ENCODE results near the gene ALOX12.

Gene ALOX12

DNA sequence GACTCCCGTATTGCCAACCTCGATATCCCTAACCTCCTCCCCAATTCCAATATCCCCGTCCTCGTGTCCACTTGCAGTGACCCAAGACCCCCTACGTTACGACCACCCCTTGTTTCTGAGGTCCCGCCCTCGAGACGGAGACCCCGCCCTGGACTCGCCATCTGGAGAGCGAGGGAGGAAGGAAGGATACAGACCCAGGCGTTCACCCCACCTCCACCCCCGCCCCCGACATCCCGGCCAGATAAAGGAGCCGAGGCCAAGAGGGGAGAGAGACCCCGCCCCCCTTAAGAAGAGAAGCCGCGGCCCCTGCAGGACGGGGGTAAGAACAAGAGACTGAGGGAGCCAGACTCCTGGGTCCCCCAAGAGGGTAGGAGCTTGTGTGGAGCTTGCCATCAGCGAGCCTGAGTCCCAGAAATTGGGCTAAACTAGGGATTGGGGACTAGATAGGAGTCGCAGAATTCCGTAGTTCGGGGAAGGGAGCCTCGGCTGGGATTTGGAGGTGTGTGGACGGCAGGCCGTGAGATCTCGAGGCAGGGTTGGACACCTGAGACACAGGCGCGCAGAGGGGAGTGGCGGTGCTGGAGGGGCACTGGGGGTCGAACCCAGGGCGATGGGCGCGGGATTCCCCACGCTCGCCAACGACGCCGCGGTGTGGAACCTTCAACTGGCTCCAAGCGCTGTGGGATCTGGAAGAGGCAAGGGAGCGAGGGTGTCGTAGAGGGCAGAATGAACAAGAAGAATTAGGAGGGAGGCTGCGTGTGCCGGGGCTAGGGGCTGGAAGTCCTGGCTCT, 27.1 kb downstream of the ALOX12 start, which contains the start of gene BCL6B:
TSS of gene BCL6B (plus strand) at position 270 of the 791 bp plus-strand sequence. CDS start 622 bp downstream, outside the sequence.
- DNase-seq: no peak

DNA sequence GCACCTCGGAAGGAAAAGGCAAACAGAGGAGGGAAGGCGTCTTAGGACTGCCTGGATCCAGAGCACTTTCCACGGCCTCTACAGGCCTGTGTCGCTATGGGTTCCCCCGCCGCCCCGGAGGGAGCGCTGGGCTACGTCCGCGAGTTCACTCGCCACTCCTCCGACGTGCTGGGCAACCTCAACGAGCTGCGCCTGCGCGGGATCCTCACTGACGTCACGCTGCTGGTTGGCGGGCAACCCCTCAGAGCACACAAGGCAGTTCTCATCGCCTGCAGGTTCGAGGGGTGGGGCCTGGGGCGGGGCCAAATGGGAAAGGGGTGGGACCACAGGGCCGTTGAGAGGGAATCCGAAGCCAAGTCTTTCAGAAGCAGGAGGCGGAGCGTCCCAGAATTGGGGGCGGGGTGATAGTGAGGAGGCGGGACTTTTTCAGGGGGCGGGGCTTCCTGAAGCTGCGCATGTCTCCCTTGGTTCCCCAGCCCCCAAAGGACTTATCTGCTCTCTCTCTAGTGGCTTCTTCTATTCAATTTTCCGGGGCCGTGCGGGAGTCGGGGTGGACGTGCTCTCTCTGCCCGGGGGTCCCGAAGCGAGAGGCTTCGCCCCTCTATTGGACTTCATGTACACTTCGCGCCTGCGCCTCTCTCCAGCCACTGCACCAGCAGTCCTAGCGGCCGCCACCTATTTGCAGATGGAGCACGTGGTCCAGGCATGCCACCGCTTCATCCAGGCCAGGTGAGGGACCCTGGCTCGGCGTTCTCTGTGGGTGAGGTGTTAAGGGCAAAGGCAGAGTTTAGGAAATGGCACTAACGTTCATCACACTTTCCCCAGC, 27.9 kb downstream of the ALOX12 start:
- no peak for DNase-seq

DNA sequence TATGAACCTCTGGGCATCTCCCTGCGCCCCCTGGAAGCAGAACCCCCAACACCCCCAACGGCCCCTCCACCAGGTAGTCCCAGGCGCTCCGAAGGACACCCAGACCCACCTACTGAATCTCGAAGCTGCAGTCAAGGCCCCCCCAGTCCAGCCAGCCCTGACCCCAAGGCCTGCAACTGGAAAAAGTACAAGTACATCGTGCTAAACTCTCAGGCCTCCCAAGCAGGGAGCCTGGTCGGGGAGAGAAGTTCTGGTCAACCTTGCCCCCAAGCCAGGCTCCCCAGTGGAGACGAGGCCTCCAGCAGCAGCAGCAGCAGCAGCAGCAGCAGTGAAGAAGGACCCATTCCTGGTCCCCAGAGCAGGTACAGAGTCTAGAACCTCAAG, 28.5 kb downstream of the ALOX12 start:
- no peak for DNase-seq

DNA sequence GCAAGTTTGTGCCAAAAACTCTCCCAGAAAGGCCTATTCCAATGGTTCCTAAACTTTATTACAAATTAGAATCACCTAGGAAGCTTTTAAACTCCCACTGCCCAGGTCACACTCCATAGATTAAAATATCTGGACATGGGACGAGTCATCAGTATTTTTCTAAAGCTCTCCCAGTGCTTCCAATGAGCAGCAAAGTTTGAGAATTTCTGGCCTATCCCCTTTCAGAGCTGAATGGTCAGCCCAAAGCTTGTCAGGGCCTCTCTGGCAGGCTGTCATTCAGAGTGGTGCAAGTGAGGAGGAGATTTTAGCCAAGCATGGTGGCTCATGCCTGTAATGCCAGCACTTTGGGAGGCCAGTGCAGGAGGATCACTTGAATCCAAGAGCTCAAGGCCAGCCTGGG, 29.4 kb downstream of the ALOX12 start:
- DNase-seq: no peak

DNA sequence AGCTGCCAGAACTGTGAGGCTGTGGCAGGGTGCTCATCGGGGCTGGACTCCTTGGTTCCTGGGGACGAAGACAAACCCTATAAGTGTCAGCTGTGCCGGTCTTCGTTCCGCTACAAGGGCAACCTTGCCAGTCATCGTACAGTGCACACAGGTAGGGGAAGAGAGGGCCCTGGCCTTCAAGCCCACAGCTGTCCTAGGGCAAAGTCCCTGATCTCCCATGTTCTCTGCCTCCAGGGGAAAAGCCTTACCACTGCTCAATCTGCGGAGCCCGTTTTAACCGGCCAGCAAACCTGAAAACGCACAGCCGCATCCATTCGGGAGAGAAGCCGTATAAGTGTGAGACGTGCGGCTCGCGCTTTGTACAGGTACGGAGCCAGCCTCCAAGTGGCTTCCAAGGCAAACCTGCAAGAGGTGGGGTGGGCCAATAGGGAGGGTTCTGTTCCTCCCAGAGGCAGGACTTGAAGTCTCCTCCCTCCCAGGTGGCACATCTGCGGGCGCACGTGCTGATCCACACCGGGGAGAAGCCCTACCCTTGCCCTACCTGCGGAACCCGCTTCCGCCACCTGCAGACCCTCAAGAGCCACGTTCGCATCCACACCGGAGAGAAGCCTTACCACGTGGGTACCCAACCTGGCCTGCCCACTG, 30.7 kb downstream of the ALOX12 start:
- DNase-seq: no peak

DNA sequence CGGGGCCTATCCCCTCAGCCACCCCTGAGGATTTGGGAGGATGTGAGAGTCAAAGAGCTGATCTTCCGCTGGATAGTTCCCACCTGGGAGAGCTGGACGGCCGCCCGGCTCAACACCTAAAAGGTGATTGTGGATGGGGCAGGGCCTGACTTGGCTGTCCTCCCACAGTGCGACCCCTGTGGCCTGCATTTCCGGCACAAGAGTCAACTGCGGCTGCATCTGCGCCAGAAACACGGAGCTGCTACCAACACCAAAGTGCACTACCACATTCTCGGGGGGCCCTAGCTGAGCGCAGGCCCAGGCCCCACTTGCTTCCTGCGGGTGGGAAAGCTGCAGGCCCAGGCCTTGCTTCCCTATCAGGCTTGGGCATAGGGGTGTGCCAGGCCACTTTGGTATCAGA, 31.5 kb downstream of the ALOX12 start:
- DNase-seq: no peak

DNA sequence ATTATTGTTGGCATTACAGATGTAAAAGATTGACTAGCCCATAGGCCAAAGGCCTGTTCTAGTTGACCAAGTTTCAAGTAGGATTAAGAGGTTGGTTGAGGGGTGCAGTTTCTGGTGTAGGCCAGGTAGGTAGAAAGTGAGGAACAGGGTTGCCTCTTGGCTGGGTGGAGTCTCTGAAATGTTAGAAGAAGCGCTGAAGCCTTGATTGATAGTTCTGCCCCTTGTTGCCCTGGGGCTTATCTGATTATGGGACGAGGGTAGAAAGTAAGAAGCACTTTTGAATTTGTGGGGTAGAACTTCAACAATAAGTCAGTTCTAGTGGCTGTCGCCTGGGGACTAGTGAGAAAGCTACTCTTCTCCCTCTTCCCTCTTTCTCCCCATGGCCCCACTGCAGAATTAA, 33.2 kb downstream of the ALOX12 start:
- DNase-seq: no peak

DNA sequence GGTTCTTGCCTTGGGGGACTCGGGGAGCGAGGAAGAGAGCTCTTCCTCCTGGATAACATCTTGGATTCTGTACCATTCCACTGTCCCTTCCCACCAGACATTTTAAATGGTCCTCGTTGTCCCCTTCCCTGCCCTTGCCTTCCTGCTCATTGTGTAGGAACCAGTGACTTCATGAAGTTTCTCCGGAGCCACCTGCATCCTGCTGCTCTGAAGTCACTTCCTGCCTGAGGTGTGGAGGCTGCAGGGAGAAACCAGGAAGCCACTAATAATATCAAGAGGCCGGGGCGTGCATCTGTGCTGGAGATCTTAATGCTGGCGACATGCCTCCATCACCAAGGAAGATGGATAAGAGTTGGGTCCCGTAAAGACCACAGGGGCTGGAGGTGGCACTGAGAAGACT, 33.8 kb downstream of the ALOX12 start:
- no peak for DNase-seq

DNA sequence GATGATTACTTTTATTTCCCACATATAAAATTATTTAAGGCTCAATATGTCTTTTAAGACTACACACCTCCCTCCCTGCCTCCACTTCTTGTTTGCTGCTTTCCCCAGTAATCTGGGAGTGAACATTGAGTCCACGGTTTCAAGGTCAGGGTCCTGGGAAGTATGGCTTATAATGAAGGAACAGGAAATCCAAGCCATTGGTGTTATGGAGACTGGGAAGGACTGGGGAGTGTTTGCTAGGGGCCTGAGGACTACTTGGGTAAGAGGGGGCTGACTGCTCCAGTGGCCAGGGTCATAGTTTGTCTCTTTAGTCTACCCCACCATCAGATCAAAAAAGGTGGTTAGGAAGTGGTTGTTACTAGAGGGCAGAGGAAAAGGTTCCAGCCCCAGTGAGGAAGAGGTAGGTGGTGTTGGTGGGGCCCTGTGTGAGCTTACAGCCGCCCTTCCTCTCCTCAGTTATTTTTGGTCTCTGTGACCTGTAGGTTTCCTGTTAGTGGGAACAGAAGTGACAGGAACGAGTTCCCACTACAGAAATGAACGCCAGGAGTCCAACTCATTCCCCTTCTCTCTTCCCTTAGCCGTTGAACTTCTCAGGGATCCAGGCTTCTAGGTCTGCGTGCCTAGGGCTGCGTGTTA, 39.2 kb downstream of the ALOX12 start:
- DNase-seq: no peak

DNA sequence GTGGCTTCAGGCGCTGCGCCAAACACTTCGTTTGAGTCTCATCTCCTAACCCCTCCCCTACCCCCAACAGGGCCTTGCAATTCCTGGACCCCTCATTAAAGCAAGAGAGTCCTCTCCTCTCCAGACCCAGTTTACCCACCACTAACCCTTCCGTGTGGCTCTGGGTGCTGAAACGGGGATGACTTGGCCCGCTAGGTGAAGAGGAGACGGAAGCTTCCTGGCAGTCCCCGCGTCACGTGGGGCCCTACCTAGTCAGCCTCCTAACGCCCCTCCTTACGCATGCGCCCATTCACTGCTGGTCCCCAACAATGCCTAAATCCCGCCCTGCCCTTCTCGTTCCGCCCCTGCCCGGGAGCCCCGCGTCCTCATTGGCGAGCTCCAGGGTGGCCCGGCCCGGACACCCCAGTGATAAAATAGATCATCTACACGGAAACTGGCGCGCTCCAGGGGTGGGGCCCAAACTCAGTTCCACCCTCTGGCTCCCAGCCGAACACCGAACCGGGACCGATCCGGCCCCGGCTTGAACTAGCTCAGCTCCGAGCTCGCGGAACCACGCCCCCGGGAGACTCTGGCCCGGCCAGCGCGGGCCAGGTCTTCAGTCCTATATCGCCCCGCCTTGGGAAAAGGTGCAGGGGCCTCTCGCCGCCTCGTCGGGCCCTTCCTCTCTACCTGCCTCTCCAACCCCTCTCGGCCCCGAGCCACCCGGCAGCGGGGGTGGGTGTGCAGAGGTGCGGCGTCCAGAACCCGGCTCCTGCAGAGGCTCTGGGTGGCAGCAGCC, 39.9 kb downstream of the ALOX12 start, which contains the start of gene SLC16A13:
TSS of gene SLC16A13 (plus strand) at position 425 of the 778 bp plus-strand sequence. CDS start 368 bp downstream, outside the sequence.
- peak; percentile 77 to 90 for DNase-seq

DNA sequence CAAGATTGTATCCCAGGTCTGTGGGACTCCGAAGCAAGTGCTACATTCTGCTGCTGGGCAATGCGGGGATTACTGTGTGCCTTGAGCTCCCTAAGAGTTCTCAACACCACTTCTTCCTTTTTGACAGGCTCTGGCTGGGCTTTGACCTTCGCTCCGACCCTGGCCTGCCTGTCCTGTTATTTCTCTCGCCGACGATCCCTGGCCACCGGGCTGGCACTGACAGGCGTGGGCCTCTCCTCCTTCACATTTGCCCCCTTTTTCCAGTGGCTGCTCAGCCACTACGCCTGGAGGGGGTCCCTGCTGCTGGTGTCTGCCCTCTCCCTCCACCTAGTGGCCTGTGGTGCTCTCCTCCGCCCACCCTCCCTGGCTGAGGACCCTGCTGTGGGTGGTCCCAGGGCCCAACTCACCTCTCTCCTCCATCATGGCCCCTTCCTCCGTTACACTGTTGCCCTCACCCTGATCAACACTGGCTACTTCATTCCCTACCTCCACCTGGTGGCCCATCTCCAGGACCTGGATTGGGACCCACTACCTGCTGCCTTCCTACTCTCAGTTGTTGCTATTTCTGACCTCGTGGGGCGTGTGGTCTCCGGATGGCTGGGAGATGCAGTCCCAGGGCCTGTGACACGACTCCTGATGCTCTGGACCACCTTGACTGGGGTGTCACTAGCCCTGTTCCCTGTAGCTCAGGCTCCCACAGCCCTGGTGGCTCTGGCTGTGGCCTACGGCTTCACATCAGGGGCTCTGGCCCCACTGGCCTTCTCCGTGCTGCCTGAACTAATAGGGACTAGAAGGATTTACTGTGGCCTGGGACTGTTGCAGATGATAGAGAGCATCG, 42.4 kb downstream of the ALOX12 start:
- DNase-seq: no peak

DNA sequence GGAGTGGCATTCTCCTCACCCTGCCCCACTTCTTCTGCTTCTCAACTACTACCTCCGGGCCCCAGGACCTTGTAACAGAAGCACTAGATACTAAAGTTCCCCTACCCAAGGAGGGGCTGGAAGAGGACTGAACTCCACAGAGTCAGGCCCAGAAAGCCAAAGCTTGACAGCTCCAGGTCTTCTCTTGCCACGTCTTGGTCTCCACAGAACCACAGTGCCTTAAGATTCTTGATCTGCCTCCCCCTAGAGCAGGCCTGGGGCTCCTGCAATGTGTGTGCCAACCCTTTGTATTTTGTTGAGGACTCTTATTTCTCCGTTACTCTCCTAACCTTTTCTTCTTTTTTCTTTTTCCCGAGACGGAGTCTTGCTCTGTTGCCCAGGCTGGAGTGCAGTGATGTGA, 44.0 kb downstream of the ALOX12 start:
- DNase-seq: no peak

DNA sequence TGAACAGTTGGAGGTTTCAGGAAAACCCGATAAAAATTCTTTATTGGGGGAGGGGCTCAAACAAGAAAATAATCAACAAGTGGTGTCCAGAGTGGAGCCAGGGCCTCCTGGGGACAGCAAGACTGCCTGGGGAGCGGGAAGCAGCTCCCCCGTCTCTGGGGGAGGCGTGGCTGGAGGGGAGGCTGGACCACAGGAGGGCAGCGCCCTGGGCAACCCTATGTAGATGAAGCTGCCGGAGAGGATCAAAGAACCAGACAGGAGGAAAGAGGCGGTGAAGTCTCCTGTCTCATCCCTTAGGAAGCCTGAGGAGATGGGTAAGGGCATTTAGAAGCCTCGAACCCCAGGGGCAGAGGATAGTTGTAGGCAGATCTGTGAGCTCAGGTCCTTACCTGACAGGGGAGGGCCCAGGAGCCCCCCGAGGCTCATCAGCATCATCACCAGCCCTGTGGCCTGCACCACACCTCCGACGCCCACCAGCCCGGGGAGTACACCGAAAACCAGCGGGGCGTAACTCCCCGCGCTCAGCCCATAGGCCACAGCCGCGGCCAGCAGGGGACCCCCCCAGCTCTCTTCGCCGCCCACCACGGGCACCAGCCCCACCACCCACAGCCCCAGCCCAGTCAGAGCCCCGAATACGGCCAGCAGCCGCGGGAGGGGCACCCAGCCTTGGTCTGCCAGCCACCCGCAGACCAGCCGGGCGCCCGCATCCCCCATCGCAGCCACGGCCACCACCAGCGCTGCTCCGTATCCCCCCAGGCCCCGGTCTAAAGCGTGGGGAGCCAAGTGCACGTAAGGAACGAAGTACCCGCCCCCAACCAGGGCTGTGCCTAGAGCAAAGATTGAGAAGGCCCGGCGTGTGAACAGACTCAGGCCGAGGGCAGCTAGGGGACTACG, 46.0 kb downstream of the ALOX12 start:
- no peak for DNase-seq

DNA sequence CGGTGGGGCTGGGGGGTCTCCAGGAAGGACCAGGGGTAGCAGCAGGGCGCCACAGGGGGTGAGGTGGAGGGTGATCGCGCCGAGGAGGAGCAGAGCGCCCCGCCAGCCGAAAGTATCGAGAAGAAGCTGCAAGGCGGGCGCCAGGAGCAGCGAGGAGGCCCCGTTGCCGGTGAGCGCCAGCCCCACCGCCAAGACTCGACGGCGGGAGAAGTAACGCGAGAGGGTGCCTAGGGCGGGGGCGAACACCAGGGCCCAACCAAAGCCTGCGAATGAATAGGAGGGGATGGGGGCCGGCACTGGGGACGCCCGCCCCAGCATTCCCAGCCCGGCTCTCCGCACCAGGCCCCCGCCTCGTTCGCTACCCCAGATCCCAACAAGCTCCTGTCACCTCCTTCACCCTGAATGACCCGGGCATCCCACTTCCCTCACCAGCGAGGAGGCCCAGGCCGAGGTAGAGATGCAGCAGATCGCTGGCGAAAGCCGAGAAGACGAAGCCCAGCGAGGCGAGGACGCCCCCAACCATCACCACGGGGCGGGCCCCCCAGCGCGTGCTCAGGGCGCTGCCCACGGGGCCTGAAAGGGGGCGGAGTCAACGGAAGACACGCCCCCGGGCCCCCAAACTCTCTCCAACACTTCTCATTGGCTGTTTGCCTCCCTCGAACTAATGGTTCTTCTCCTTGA, 46.8 kb downstream of the ALOX12 start:
- DNase-seq: no peak

DNA sequence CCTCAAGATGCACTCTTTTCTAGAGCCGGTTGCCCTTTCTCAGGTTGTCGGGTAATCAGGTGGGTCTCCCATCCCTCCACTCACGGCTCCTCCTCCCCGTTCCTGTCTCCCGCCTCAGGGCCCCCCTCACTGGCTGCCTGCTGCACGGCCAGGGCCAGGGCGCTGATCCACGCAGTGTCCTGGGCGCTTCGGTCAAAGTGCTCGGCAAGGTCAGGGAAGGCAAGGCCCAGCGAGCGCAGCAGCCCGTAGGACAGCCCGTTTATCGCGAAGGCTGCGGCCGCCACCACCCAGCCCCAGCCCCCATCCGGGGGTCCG, 47.3 kb downstream of the ALOX12 start:
- DNase-seq: no peak

DNA sequence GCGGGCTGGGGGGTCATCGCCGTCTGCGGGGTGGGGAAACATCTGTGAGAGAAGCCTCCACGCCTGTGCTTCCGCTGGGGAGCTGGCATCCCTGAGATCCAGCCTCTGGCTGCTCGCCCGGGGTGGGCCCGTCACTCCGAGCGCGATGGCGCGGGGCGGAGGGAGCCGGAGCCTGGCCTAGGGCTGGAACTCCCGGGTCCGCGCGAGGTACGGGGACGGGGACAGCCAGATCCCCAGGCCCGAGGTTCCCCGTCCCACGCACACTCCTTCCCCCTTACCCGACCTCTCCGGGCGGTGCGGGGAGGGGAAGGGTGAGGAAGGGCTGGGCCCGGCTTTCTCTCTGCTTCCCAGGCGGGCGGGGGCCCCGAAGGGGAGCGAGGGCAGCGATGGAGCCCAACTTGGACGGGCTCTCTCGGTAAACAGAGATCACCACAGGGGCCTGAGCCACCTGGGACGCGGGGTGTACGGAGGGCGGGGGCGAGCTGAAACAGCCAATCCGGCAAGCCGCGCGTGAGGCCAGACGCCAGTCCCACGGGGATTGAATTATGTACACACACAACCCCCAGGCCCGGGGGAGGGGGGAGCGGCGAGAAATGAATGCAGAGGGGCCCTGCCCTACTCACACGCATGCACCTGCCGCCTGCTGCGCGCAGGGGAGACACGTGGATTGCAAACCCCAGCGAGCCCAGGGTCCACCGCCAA, 47.8 kb downstream of the ALOX12 start, which contains the start of gene SLC16A11:
TSS of gene SLC16A11 (minus strand) at position 596 of the 702 bp plus-strand sequence. CDS start at position 17, 579 bp downstream.
- no peak for DNase-seq

DNA sequence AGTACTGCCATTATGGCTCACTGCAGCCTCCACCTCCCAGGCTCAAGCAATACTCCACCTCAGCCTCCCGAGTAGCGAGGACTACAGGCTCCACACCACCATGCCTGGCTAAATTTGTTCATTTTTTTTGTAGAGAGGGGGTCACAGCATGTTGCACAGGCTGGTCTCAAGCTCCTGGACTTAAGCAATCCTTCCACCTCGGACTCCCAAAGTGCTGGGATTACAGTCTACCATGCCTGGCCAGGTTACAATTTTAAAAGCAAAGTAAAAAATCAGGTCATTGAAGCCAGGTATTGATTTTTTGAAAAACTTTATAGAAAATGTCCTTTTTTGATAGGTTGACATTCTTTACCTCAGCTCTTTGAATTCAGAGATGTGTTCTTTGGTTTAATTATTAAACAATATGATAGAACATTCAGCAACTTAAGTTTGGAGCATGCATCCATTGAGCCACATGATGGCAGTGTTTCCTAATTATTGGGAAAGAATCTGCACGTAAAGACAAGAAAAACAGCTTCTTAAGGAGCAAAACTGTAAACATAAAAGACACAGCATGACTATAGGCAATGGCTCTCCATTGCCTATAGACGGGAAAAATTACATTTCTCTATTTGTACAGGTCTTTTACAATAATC, 49.8 kb downstream of the ALOX12 start:
- peak; percentile 34 to 73 for DNase-seq

DNA sequence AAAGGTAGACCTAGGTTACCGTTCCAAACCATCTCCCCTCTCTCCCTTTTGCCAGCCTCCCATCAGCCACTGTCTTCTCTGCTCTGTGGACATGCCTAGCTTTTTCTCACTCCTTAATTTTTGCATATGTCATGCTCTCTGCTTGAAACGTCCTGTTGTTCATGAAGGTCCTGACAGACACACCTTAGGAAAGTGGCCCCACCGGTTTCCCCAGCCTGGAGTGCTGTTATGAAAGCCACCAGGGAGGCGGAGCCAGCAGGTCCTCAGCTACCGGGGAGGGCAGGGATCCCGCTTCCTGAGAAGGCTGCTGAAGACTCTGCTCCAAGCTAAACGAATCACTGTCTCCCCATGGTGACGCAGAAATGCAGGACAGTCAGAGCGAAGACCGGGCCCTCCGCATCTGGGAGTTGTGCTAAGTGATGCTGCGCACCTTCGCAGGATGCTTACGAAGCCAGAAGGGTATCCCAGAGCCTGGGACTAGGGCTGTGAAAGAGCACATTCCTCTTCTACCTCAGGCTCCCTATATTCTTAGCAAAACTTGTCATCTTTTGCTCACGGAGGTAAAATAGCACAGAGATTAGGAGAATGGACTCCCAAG, 50.4 kb downstream of the ALOX12 start:
- DNase-seq: peak in 1 of 2 experiments; percentile 73

Data from cerebellar nuclear complex (tissue), 1 donor.